HL-60 (cell line): ENCODE results near the gene SPATA24.
"Not testable (repeated sequence)": the region's sequence is repeated elsewhere in the genome, so short reads cannot be mapped to it uniquely, and the experiment has no call there.

Experiments used
- DNase-seq, 2 experiments: peaks; one replicate each; pipeline ENCODE4 v3.0.0-alpha.2; 2010 to 2020; ENCODE audit warnings: low read depth in 1 of 2, low spot score in 1 of 2
- H3K27ac ChIP-seq: fragments of 250-450 bp; sonication (Bioruptor Pico); replicated peaks from 2 replicates; pipeline ENCODE4 v1.5.1; 2020; ENCODE audit warnings: mild to moderate bottlenecking, moderate library complexity
- H3K27me3 ChIP-seq: fragments of 250-450 bp; sonication (Bioruptor Pico); 2 replicates; pipeline ENCODE4 v1.5.1; 2021; ENCODE audit warnings: mild to moderate bottlenecking, moderate library complexity; ENCODE audit not compliant: insufficient read depth, poor library complexity, severe bottlenecking
- H3K4me3 ChIP-seq: replicated peaks from 2 replicates; pipeline ENCODE4 v1.5.1; 2011; ENCODE audit warnings: mild to moderate bottlenecking, control low read depth, low read length; ENCODE audit not compliant: insufficient read depth
- CTCF ChIP-seq: IDR thresholded peaks from one replicate; pipeline ENCODE4 v1.5.1; 2011; ENCODE audit warnings: low read length, control low read depth, inconsistent platforms; ENCODE audit not compliant: insufficient read depth
- GABPA ChIP-seq: IDR thresholded peaks from 2 replicates; pipeline ENCODE4 v1.6.1; 2012; ENCODE audit warnings: low read depth
- POLR2AphosphoS5 ChIP-seq: IDR thresholded peaks from 2 replicates; pipeline ENCODE4 v1.6.1; 2012; ENCODE audit warnings: low read depth
- REST ChIP-seq: IDR thresholded peaks from 2 replicates; pipeline ENCODE4 v1.6.1; 2012; ENCODE audit warnings: low read depth; ENCODE audit not compliant: insufficient replicate concordance
- SPI1 ChIP-seq: IDR thresholded peaks from 2 replicates; pipeline ENCODE4 v1.6.1; 2012; ENCODE audit warnings: low read depth, mild to moderate bottlenecking, borderline replicate concordance

Gene SPATA24

GRCh38 chr5:139361835-139362429, 42.0 kb downstream of the SPATA24 start:
- no peak overlapping the region for H3K27ac ChIP-seq

GRCh38 chr5:139360384-139360783, 43.5 kb downstream of the SPATA24 start:
- no peak overlapping the region for H3K4me3 ChIP-seq
- no peaks in the 10 kb centered on the region for H3K27me3 ChIP-seq
- no peak for DNase-seq
- TF ChIP-seq POLR2AphosphoS5 (no peak), REST (no peak), GABPA (no peak), CTCF (no peak), SPI1 (no peak)
- no peak overlapping the region for H3K27ac ChIP-seq

More at GRCh38 chr5:139361835-139362429, 42.0 kb downstream of the SPATA24 start:
- Histone ChIP-seq H3K27me3 (no peaks in the 10 kb centered on the region), H3K4me3 (no peak overlapping the region)
- no peak for DNase-seq
- TF ChIP-seq POLR2AphosphoS5 (no peak), SPI1 (no peak), CTCF (no peak), REST (no peak), GABPA (no peak)

GRCh38 chr5:139358064-139358463, 45.8 kb downstream of the SPATA24 start:
- no peak overlapping the region for H3K4me3 ChIP-seq
- DNase-seq = no peak

GRCh38 chr5:139355900-139356299, 48.0 kb downstream of the SPATA24 start:
- H3K27ac ChIP-seq, H3K4me3 ChIP-seq, DNase-seq, H3K27me3 ChIP-seq: not testable (repeated sequence)

More at GRCh38 chr5:139358064-139358463, 45.8 kb downstream of the SPATA24 start:
- no peak overlapping the region for H3K27ac ChIP-seq
- TF ChIP-seq CTCF = no peak
- no peak for TF ChIP-seq REST
- TF ChIP-seq SPI1 = no peak
- no peak for TF ChIP-seq POLR2AphosphoS5
- H3K27me3 ChIP-seq = no peaks in the 10 kb centered on the region
